KMS-11 (cell line): Measurements from ENCODE around the gene AGAP1.
"Not testable (repeated sequence)": the region's sequence is repeated elsewhere in the genome, so short reads cannot be mapped to it uniquely, and the experiment has no call there.

Experiments used
- H2AFZ ChIP-seq: fragments of 200-600 bp; sonication (generic); 2 replicates; pipeline ENCODE4 v1.6.1; 2016; ENCODE audit warnings: antibody characterized with exemption, mixed run types, low read depth
- H3K27ac ChIP-seq: fragments of 200-600 bp; sonication (generic); 2 replicates; pipeline ENCODE4 v1.6.1; 2016; ENCODE audit warnings: mild to moderate bottlenecking, mixed run types
- H3K27me3 ChIP-seq: fragments of 200-600 bp; sonication (generic); 2 replicates; pipeline ENCODE4 v1.6.1; 2017; ENCODE audit warnings: mild to moderate bottlenecking, low read depth, mixed run types, moderate library complexity; ENCODE audit not compliant: insufficient read depth
- H3K36me3 ChIP-seq: fragments of 200-600 bp; sonication (generic); 2 replicates; pipeline ENCODE4 v1.6.1; 2017; ENCODE audit warnings: mild to moderate bottlenecking, mixed run types; ENCODE audit not compliant: insufficient read depth
- H3K4me1 ChIP-seq: fragments of 200-600 bp; sonication (generic); 2 replicates; pipeline ENCODE4 v1.6.1; 2016; ENCODE audit warnings: mild to moderate bottlenecking, low read depth, mixed run types; ENCODE audit not compliant: poor library complexity, severe bottlenecking
- H3K4me2 ChIP-seq: fragments of 200-600 bp; sonication (generic); 2 replicates; pipeline ENCODE4 v1.7.0; 2016; ENCODE audit warnings: mild to moderate bottlenecking, mixed run types
- H3K4me3 ChIP-seq: fragments of 200-600 bp; sonication (generic); IDR thresholded peaks from 2 replicates; pipeline ENCODE4 v1.6.1; 2017; ENCODE audit warnings: low read depth, low read length, mixed read lengths; ENCODE audit not compliant: insufficient read depth
- H3K79me2 ChIP-seq: fragments of 200-600 bp; sonication (generic); 2 replicates; pipeline ENCODE4 v1.6.1; 2016; ENCODE audit warnings: low read depth, mixed run types; ENCODE audit not compliant: insufficient read depth
- H3K9ac ChIP-seq: fragments of 200-600 bp; sonication (generic); 2 replicates; pipeline ENCODE4 v1.6.1; 2016; ENCODE audit warnings: mild to moderate bottlenecking, mixed run types
- H4K20me1 ChIP-seq: fragments of 200-600 bp; sonication (generic); 2 replicates; pipeline ENCODE4 v1.6.1; 2016; ENCODE audit warnings: mild to moderate bottlenecking, mixed run types; ENCODE audit not compliant: insufficient read depth
- TF ChIP-seq, protein P1 (sequence below): fragments of 200-600 bp; sonication (generic); conservative IDR thresholded peaks from 2 replicates; pipeline ENCODE4 v1.6.1; 2017; ENCODE audit warnings: low read depth, mild to moderate bottlenecking, antibody characterized with exemption, low read length, moderate library complexity, mixed read lengths

The AGAP1 gene

GRCh38 chr2:235600926-235601325 is 107.1 kb downstream of the AGAP1 start:
- peaks cover 45% of the 10 kb centered on the region for H3K4me1 ChIP-seq

DNA sequence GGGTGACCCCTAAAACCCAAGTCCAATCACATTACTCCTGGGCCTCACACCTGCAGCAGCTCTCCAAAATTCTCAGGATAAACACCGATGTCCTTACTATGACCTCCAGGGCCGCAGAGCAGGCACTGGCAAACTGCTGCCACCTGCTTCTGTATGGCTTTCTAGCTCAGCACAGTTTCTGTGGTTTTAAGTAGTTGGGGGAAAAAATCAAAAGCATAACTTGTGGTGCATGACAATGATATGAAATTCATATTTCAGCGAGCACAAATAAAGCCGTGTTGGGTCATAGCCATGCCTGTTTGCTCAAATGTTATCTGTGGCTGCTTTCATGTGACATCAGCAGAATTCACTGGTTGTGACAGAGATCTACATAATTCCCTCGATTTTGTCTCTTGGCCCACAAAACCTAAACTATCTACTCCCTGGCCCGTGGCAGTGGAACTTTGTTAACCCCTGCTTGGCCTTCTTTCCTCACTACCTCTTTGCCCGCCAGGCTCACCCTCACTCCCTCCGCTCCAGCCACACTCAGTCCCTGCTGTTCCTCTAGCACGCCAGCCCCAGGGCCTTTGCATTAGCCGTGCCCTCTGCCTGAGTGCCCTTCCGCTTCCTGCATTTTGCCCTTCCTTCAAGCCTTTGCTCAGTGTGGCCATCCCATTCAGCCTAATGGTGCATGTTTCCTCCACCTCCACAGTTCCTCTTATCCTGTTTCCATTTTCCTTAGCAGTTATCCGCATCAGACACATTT is 108.3 kb downstream of the AGAP1 start:
- Histone ChIP-seq H3K4me3 (no peak overlapping the region), H3K4me2 (peak overlapping the region; percentile 43), H3K4me1 (peaks cover 39% of the 10 kb centered on the region), H3K9ac (no peak overlapping the region), H3K27me3 (no peaks in the 10 kb centered on the region), H3K79me2 (peaks cover 60% of the 10 kb centered on the region; the same call in 1 of the 2 replicates), H3K27ac (peak overlapping the region; percentile 77), H3K36me3 (no peaks in the 10 kb centered on the region), H2AFZ (no peak overlapping the region), H4K20me1 (no peaks in the 10 kb centered on the region)
- TF ChIP-seq, protein P1, sequence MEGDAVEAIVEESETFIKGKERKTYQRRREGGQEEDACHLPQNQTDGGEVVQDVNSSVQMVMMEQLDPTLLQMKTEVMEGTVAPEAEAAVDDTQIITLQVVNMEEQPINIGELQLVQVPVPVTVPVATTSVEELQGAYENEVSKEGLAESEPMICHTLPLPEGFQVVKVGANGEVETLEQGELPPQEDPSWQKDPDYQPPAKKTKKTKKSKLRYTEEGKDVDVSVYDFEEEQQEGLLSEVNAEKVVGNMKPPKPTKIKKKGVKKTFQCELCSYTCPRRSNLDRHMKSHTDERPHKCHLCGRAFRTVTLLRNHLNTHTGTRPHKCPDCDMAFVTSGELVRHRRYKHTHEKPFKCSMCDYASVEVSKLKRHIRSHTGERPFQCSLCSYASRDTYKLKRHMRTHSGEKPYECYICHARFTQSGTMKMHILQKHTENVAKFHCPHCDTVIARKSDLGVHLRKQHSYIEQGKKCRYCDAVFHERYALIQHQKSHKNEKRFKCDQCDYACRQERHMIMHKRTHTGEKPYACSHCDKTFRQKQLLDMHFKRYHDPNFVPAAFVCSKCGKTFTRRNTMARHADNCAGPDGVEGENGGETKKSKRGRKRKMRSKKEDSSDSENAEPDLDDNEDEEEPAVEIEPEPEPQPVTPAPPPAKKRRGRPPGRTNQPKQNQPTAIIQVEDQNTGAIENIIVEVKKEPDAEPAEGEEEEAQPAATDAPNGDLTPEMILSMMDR: no peak

More at GRCh38 chr2:235600926-235601325, 107.1 kb downstream of the AGAP1 start:
- H3K27ac ChIP-seq: peak overlapping the region; percentile 77; the same call in 1 of the 2 replicates
- H4K20me1 ChIP-seq: no peaks in the 10 kb centered on the region
- H2AFZ ChIP-seq: no peak overlapping the region
- H3K27me3 ChIP-seq: no peaks in the 10 kb centered on the region
- peaks cover 57% of the 10 kb centered on the region; the same call in 1 of the 2 replicates for H3K79me2 ChIP-seq
- H3K4me3 ChIP-seq: no peak overlapping the region
- H3K4me2 ChIP-seq: peak overlapping the region; percentile 17; the same call in 1 of the 2 replicates
- TF ChIP-seq, protein P1: no peak
- H3K9ac ChIP-seq: no peak overlapping the region
- H3K36me3 ChIP-seq: no peaks in the 10 kb centered on the region

GRCh38 chr2:235602971-235603370 is 109.1 kb downstream of the AGAP1 start:
- Histone ChIP-seq H3K4me1 (peaks cover 39% of the 10 kb centered on the region), H3K79me2 (peaks cover 63% of the 10 kb centered on the region; the same call in 1 of the 2 replicates), H3K27ac (peak overlapping the region; percentile 77), H3K4me2 (peak overlapping the region; percentile 43; the same call in 1 of the 2 replicates)
- H3K9ac ChIP-seq, H4K20me1 ChIP-seq, H3K27me3 ChIP-seq, H3K36me3 ChIP-seq, H3K4me3 ChIP-seq, H2AFZ ChIP-seq: not testable (repeated sequence)

DNA sequence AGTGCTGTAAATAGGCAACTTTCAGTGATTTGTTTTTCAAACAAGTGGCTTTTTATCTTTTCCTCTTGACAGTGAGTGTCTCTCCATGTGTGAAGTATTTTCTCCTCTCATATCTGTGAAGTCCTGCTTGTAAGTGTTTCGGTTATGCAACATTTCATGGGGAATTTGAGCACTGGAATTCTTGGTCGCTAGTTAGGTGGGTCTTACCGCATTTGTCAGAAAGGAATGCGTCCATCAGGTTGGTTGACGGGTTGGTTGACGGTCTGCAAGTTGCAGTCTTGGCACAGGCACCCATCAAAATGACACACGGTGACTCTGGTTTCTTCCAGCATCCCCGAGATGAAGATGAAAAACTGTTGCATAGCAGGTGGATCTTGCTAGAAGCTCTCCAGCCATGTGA is 109.8 kb downstream of the AGAP1 start:
- no peaks in the 10 kb centered on the region for H3K27me3 ChIP-seq
- no peak overlapping the region for H3K27ac ChIP-seq
- no peaks in the 10 kb centered on the region for H4K20me1 ChIP-seq
- no peak overlapping the region for H3K4me3 ChIP-seq
- H3K79me2 ChIP-seq: peaks cover 64% of the 10 kb centered on the region
- peaks cover 39% of the 10 kb centered on the region for H3K4me1 ChIP-seq
- no peak overlapping the region for H2AFZ ChIP-seq
- TF ChIP-seq, protein P1: no peak
- no peak overlapping the region for H3K9ac ChIP-seq
- no peak overlapping the region for H3K4me2 ChIP-seq
- no peaks in the 10 kb centered on the region for H3K36me3 ChIP-seq
